Left renal cortex interstitium (tissue), 4 donors: Measurements from ENCODE around the gene PPP2R5C. TPM values are rescaled to one million over a fixed set of nuclear protein-coding genes. Genes with fewer than 3 reads are reported as not detected.

Source experiments
- DNase-seq, 4 donors: peaks; one replicate each; pipeline ENCODE4 v3.0.0-alpha.2; 2013; ENCODE audit warnings: low read depth in 4 of 4, low spot score in 2 of 4, missing footprints in 1 of 4
- polyA plus RNA-seq, 4 donors: library from polyadenylated mRNA; unstranded; fragments of 120-200 nt; gene quantifications; one replicate each; pipeline ENCODE4 v1.2.1, GENCODE V29; 2013; ENCODE audit not compliant: insufficient read length in 4 of 4

PPP2R5C gene
- polyA plus RNA-seq, 4 donors: 95.9 to 113 (median 105) TPM

DNA sequence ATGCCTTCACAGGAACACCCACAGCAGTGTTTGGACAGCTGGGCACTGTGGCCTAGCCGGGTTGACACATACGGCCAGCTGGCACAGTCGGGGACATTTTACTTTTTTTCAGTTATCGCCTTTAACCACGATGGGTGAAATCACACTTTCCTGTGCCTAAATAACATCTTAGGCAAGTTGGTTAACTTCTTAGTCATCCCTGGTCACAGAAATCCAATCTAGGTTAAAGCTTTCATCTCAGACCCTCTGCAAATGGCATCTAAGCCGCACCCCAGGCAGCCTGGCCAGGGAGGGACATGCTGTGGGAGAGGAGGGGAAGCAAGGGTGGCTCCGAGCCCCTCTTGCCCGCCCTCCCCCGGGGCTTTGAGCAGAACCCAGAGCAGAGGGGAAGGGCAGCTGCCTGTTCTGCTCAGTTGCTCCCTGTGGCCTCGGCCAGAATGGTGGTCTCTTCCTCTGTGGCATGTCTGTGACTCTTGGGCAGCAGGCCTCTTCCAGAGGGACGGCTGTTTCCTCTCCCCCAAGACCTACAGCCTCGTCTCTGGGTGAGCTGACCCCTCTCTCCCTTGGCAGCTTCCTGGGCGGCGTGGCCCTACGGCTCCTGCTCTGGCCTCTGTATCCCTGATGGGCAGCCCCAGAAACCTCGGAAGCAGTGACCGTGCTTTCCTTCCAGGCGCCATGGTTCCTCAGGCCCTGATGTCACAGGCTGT is 117.5 kb downstream of the PPP2R5C start:
- no peak for DNase-seq

GRCh38 chr14:101879529-101880336 is 118.2 kb downstream of the PPP2R5C start:
- no peak for DNase-seq

GRCh38 chr14:101881426-101881825 is 119.9 kb downstream of the PPP2R5C start:
- no peak for DNase-seq

GRCh38 chr14:101882141-101882935 is 120.8 kb downstream of the PPP2R5C start:
- DNase-seq: no peak

GRCh38 chr14:101884089-101884933 is 122.8 kb downstream of the PPP2R5C start:
- DNase-seq: no peak

DNA sequence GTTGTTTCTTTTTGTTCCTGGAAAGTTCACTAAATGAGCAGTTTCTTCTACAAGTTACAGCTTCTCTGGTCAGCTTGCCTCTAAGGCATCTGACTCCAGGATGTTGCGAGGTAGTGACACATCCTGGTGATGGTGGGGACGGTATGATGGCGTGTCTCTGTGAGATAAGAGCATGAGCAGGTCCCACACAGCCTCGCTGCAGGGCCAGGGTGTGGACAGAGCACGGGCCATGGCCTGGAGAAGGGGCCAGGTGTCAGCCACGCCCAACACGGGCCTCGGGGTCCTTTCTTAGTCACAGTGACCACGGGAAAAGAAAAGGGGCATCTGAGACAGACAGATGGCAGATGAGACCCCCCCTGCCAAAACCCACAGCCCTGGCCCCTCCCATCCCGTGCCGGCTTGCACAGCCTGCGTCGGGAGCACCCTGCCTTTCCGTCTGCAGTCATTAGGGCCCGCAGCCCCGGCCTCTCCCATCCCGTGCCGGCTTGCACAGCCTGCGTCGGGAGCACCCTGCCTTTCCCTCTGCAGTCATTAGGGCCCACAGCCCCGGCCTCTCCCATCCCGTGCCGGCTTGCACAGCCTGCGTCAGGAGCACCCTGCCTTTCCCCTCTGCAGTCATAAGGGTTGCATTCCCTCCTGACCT is 123.5 kb downstream of the PPP2R5C start:
- DNase-seq: no peak

DNA sequence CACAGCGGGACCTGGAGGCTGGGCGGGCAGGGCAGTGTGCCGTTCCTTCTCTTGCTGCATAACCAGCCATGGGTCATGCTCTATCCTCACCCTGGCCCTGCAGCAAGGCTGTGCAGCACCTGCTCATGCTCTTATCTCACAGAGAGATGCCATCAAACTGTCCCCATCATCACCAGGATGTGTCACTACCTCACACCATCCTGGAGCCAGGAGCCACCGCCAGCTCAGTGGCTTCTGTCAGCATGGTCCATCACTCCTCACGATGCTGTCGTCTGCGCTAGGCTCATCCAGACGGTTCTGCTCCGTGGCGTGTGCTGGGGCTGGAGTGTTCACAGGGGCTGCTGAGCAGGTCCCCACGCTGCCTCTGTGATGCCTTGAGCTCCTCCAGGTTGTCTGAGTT is 125.7 kb downstream of the PPP2R5C start:
- no peak for DNase-seq

- no peak for DNase-seq
These were observed 126.7 kb downstream of the PPP2R5C start for GRCh38 chr14:101888182-101888581.

- no peak for DNase-seq
These were observed 127.9 kb downstream of the PPP2R5C start for GRCh38 chr14:101889366-101889765.

DNA sequence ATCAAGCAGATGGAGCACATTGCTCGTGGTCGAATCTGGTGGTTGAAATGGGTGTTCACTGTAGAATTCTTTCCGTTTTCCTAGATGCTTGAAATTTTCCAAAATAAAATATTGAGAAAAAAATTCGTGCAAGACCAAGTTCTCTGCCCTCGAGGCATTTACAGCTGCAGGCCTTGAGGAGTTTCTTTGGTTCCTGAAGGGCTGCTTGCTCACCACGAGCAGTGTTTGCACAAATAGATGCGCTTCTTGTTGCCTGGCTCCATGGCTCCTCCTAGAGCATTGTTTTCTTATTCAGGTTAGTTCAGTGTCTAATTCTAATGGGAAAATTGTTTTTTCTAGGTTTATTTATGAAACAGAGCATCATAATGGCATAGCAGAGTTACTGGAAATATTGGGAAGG is 128.4 kb downstream of the PPP2R5C start:
- no peak for DNase-seq

- DNase-seq: no peak
These were observed 130.0 kb downstream of the PPP2R5C start for GRCh38 chr14:101891471-101891870.

DNA sequence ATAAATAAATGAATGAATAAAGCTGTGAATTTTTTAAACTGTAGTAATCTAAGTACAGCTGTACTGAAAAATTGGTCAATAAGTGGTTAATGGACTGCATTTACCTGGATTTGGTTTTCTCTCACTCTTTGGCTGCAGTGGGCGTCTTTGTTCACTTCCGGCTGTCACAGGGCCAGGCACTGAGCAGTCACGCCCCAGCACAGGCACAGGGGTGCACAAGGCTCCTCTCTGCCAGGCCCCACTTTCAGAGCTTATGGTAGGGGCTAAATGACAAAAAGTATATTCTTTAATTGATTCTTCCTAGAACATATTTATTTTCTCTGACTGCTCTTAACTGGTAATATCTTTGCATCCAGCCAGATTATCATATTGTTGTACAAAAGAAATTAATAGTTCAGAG is 132.2 kb downstream of the PPP2R5C start:
- no peak for DNase-seq

DNA sequence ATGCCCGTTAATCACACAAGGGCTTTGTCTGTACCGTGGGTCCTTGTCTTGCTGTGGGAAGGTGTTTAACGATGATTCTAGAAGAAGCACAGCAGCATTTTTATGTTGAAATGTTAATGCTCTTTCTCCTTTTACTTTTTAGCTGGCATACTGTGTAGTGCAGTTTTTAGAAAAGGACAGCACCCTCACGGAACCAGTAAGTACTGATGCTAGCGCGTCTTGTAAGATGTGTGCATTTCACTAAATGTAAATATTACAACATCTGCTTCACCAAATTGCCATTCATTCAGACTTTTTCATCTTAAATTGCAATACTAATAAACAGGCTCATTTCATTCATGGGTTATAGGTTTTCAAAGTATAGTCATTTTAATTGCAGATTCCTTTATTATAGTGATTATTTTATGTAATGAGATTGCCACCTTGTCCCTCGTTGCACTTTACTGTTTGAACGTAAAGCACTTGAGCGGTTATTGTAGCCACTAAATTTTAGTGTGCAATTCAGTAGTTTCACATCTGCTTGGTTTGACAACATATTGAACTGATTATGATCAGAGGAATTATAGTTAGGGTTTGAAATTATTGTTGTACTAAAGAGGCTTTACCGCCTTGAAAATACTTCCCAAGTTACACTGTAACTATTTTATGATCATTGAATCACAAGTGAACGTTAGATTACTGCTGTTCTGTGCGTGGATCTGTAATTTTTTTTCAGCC is 133.0 kb downstream of the PPP2R5C start:
- DNase-seq: no peak

- DNase-seq: no peak
These were observed 133.7 kb downstream of the PPP2R5C start for GRCh38 chr14:101895256-101895655.

- no peak for DNase-seq
These were observed 135.8 kb downstream of the PPP2R5C start for GRCh38 chr14:101897326-101897725.

GRCh38 chr14:101898416-101898815 is 136.9 kb downstream of the PPP2R5C start:
- no peak for DNase-seq

GRCh38 chr14:101899263-101899662 is 137.8 kb downstream of the PPP2R5C start:
- no peak for DNase-seq

DNA sequence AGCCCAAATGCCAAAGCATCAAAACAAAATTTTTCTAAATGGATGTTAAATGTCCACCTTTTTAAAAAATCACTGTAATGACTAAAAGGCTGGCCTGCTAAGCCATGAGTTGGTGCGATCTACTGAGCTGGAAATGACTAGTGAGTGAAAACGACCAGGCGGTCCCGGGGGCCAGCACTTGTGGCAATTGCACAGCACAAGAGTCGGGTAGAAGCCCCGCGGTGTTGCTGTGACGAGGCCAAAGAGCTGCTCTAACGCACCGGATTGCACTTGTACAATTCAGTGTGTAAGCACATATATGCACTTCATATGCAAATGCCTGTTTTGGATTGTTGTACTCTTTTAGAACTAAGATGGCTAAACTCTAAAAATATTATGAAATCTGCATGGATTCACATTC is 138.7 kb downstream of the PPP2R5C start:
- DNase-seq: no peak

DNA sequence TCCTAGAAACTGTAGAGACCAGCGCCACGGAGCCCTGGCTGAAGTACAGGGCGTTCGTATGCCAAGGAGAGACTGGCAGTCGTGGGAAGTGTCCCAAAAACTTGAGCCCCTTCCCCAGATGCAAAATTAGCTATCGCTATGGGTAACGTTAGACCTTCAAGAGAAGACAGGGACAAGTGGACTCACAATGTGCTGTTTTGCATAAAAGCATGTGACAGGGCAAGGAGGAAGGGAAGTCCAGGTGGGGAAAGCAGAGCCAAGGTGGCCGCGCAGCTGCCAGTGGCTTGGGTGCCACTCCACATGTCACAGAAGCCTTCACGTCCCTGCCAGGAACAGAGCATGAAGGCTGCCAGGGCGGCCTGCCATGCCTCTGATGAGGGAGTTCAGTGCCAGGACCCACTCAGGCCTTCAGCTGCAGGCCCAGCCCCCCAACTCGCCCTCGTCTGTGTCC is 141.6 kb downstream of the PPP2R5C start:
- DNase-seq: no peak
